ENCODE data around the gene OR2T11. TPM values are rescaled to one million over a fixed set of nuclear protein-coding genes. Genes with fewer than 3 reads are reported as not detected.

OR2T11 gene
- total and polyA plus RNA-seq, 4 donors: not detected

Small RNAs within 50 kb of the gene (small RNA-seq; reads per million reads assigned to genes)
- not detected for gene RF00019

Other genes with a start within 250 kb of the OR2T11 start
- not detected for gene OR2T1, start 232.0 kb downstream of the OR2T11 start, total RNA-seq
- gene OR2T1, start 232.0 kb downstream of the OR2T11 start, polyA plus RNA-seq: not detected
- not detected for gene OR2T2, start 189.5 kb downstream of the OR2T11 start, total RNA-seq
- not detected for gene OR2T2, start 189.5 kb downstream of the OR2T11 start, polyA plus RNA-seq
- not detected for gene OR2T3, start 161.7 kb downstream of the OR2T11 start, total RNA-seq
- gene OR2T3, start 161.7 kb downstream of the OR2T11 start, polyA plus RNA-seq: not detected
- not detected for gene OR2T5, start 146.5 kb downstream of the OR2T11 start, total RNA-seq
- gene OR2T5, start 146.5 kb downstream of the OR2T11 start, polyA plus RNA-seq: not detected
- gene OR2G6, start 127.0 kb downstream of the OR2T11 start, total RNA-seq: not detected
- not detected for gene OR2G6, start 127.0 kb downstream of the OR2T11 start, polyA plus RNA-seq
- not detected for gene OR2T29, start 72.3 kb downstream of the OR2T11 start, total RNA-seq
- gene OR2T29, start 72.3 kb downstream of the OR2T11 start, polyA plus RNA-seq: not detected
- not detected for gene OR2T34, start 60.3 kb downstream of the OR2T11 start, total RNA-seq
- not detected for gene OR2T34, start 60.3 kb downstream of the OR2T11 start, polyA plus RNA-seq
- not detected for gene OR2T10, start 37.4 kb downstream of the OR2T11 start, total RNA-seq
- not detected for gene OR2T10, start 37.4 kb downstream of the OR2T11 start, polyA plus RNA-seq
- not detected for gene OR2T35, start 10.2 kb upstream of the OR2T11 start, total RNA-seq
- not detected for gene OR2T35, start 10.2 kb upstream of the OR2T11 start, polyA plus RNA-seq
- not detected for gene OR2T27, start 20.4 kb upstream of the OR2T11 start, total RNA-seq
- gene OR2T27, start 20.4 kb upstream of the OR2T11 start, polyA plus RNA-seq: not detected
- not detected for gene OR14I1, start 67.7 kb upstream of the OR2T11 start, total RNA-seq
- gene OR14I1, start 67.7 kb upstream of the OR2T11 start, polyA plus RNA-seq: not detected
- not detected for gene LYPD8, start 120.7 kb upstream of the OR2T11 start, total RNA-seq
- gene LYPD8, start 120.7 kb upstream of the OR2T11 start, polyA plus RNA-seq: not detected
- 10 to 100 TPM; 14.3 to 16.4 TPM for gene SH3BP5L, start 190.8 kb upstream of the OR2T11 start, total RNA-seq
- gene SH3BP5L, start 190.8 kb upstream of the OR2T11 start, polyA plus RNA-seq: 10 to 100 TPM in 1 of 2 donors, 1 to 10 TPM in 1; 1.5 to 10.6 TPM
- 10 to 100 TPM; 22.6 to 28.0 TPM for gene ZNF672, start 203.1 kb upstream of the OR2T11 start, total RNA-seq
- 10 to 100 TPM in 1 of 2 donors, 1 to 10 TPM in 1; 6.4 to 17.5 TPM for gene ZNF672, start 203.1 kb upstream of the OR2T11 start, polyA plus RNA-seq
- 10 to 100 TPM in 1 of 2 donors, 1 to 10 TPM in 1; 7.8 to 16.3 TPM for gene ZNF692, start 224.0 kb upstream of the OR2T11 start, total RNA-seq
- 10 to 100 TPM in 1 of 2 donors, 1 to 10 TPM in 1; 8.1 to 12.7 TPM for gene ZNF692, start 224.0 kb upstream of the OR2T11 start, polyA plus RNA-seq